GM18526 (cell line): ENCODE data around the gene TSHZ2.

Experiments
- POLR2A ChIP-seq: IDR thresholded peaks from 3 replicates; pipeline ENCODE4 v1.6.1; 2011; ENCODE audit not compliant: insufficient read length; ENCODE audit errors: extremely low read depth

TSHZ2 gene

GRCh38 chr20:52948491-52948890, 23.7 kb upstream of the TSHZ2 start:
- TF ChIP-seq POLR2A: no peak

- no peak for TF ChIP-seq POLR2A
These were observed 19.1 kb upstream of the TSHZ2 start for GRCh38 chr20:52953020-52953419.

- no peak for TF ChIP-seq POLR2A
These were observed 17.3 kb upstream of the TSHZ2 start for GRCh38 chr20:52954849-52955248.

GRCh38 chr20:52958211-52958610, 13.9 kb upstream of the TSHZ2 start:
- no peak for TF ChIP-seq POLR2A

- TF ChIP-seq POLR2A: no peak
These were observed 13.0 kb upstream of the TSHZ2 start for GRCh38 chr20:52959125-52959524.

- TF ChIP-seq POLR2A: no peak
These were observed 10.0 kb upstream of the TSHZ2 start for GRCh38 chr20:52962183-52962582.

GRCh38 chr20:52963131-52963530, 9.0 kb upstream of the TSHZ2 start:
- TF ChIP-seq POLR2A: no peak

GRCh38 chr20:52964131-52964530, 8.0 kb upstream of the TSHZ2 start:
- no peak for TF ChIP-seq POLR2A

- TF ChIP-seq POLR2A: no peak
These were observed 6.8 kb upstream of the TSHZ2 start for GRCh38 chr20:52965380-52965779.

GRCh38 chr20:52965819-52966218, 6.3 kb upstream of the TSHZ2 start:
- no peak for TF ChIP-seq POLR2A

- TF ChIP-seq POLR2A: no peak
These were observed 514 bp upstream of the TSHZ2 start for GRCh38 chr20:52971498-52972189.

- no peak for TF ChIP-seq POLR2A
These were observed 1.0 kb downstream of the TSHZ2 start for GRCh38 chr20:52972965-52973819.

GRCh38 chr20:52974179-52974594, 2.0 kb downstream of the TSHZ2 start:
- TF ChIP-seq POLR2A: no peak

GRCh38 chr20:52975029-52975732, 3.0 kb downstream of the TSHZ2 start:
- no peak for TF ChIP-seq POLR2A

- TF ChIP-seq POLR2A: no peak
These were observed 3.8 kb downstream of the TSHZ2 start for GRCh38 chr20:52975803-52976531.

- TF ChIP-seq POLR2A: no peak
These were observed 6.7 kb downstream of the TSHZ2 start for GRCh38 chr20:52978851-52979250.

GRCh38 chr20:52981051-52981450, 8.9 kb downstream of the TSHZ2 start:
- TF ChIP-seq POLR2A: no peak
